Measurements from ENCODE around the gene HMCES.

- no peak for TF ChIP-seq CTCF (conservative IDR thresholded peaks at IDR 0.05)
- TF ChIP-seq ZFX (IDR thresholded peaks at IDR 0.05): no peak
Measured at GRCh38 chr3:129305592-129306091, 27.0 kb downstream of the HMCES start.

Measured in C4-2B (cell line).